HG03354 (cell line): ENCODE measurements around the gene FOXQ1.
"Not testable (repeated sequence)": the region's sequence is repeated elsewhere in the genome, so short reads cannot be mapped to it uniquely, and the experiment has no call there.

ENCODE experiments used
- ATAC-seq: cut with Tn5 transposase; IDR thresholded peaks from one replicate; pipeline ENCODE4 v1.9.1; 2021; ENCODE audit warnings: mild to moderate bottlenecking; ENCODE audit not compliant: unreplicated experiment, poor library complexity, severe bottlenecking

Gene FOXQ1

GRCh38 chr6:1318036-1318435 lies 6.1 kb downstream of the FOXQ1 start:
- no peak for ATAC-seq

GRCh38 chr6:1318584-1318983 lies 6.7 kb downstream of the FOXQ1 start:
- ATAC-seq, result not testable (repeated sequence)

- ATAC-seq, result no peak
Measured at GRCh38 chr6:1321738-1322137, 9.8 kb downstream of the FOXQ1 start.

- no peak for ATAC-seq
Measured at GRCh38 chr6:1322156-1322555, 10.3 kb downstream of the FOXQ1 start.

GRCh38 chr6:1322696-1323219 lies 10.9 kb downstream of the FOXQ1 start:
- no peak for ATAC-seq

GRCh38 chr6:1324936-1325335 lies 13.0 kb downstream of the FOXQ1 start:
- no peak for ATAC-seq

- ATAC-seq, result no peak
Measured at GRCh38 chr6:1325461-1326309, 13.8 kb downstream of the FOXQ1 start.

GRCh38 chr6:1326535-1327121 lies 14.7 kb downstream of the FOXQ1 start:
- ATAC-seq, result no peak

GRCh38 chr6:1327630-1328029 lies 15.7 kb downstream of the FOXQ1 start:
- no peak for ATAC-seq

GRCh38 chr6:1328129-1328800 lies 16.4 kb downstream of the FOXQ1 start:
- no peak for ATAC-seq

- ATAC-seq, result no peak
Measured at GRCh38 chr6:1329708-1330107, 17.8 kb downstream of the FOXQ1 start.

GRCh38 chr6:1334684-1335083 lies 22.8 kb downstream of the FOXQ1 start:
- no peak for ATAC-seq

GRCh38 chr6:1335367-1336037 lies 23.6 kb downstream of the FOXQ1 start:
- no peak for ATAC-seq

GRCh38 chr6:1336246-1336843 lies 24.4 kb downstream of the FOXQ1 start:
- ATAC-seq, result no peak

GRCh38 chr6:1337791-1338190 lies 25.9 kb downstream of the FOXQ1 start:
- ATAC-seq, result no peak

GRCh38 chr6:1346101-1346500 lies 34.2 kb downstream of the FOXQ1 start:
- ATAC-seq, result no peak

- no peak for ATAC-seq
Measured at GRCh38 chr6:1346558-1347091, 34.7 kb downstream of the FOXQ1 start.

- ATAC-seq, result no peak
Measured at GRCh38 chr6:1347161-1347560, 35.3 kb downstream of the FOXQ1 start.

GRCh38 chr6:1348675-1349074 lies 36.8 kb downstream of the FOXQ1 start:
- ATAC-seq, result no peak
